Measurements from ENCODE around the gene NABP1.

DNA sequence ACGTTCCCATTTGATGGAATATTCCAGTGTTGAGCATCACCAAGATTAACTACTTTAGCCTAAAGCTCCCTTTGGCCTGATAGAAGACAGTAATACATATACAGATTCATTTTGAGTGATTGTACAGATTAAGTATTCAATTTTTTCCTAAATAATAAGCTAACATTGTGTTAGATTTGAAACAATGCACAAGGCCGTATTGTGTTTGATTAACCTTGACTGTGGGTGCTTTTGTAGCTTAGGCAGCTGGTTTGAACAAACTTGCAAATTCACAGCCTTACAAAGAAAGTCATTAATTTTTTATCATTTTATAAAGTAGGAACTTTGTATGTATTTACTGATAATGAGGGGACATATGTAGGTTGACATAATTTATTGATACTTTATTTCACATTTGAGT lies 29.6 kb downstream of the NABP1 start:
- TF ChIP-seq, protein P1, sequence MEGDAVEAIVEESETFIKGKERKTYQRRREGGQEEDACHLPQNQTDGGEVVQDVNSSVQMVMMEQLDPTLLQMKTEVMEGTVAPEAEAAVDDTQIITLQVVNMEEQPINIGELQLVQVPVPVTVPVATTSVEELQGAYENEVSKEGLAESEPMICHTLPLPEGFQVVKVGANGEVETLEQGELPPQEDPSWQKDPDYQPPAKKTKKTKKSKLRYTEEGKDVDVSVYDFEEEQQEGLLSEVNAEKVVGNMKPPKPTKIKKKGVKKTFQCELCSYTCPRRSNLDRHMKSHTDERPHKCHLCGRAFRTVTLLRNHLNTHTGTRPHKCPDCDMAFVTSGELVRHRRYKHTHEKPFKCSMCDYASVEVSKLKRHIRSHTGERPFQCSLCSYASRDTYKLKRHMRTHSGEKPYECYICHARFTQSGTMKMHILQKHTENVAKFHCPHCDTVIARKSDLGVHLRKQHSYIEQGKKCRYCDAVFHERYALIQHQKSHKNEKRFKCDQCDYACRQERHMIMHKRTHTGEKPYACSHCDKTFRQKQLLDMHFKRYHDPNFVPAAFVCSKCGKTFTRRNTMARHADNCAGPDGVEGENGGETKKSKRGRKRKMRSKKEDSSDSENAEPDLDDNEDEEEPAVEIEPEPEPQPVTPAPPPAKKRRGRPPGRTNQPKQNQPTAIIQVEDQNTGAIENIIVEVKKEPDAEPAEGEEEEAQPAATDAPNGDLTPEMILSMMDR (IDR thresholded peaks at IDR 0.05; ENCODE audit: borderline replicate concordance, extremely low read depth, low read length, poor library complexity, severe bottlenecking) = no peak
- TF ChIP-seq EZH2 (IDR thresholded peaks at IDR 0.05; ENCODE audit: borderline replicate concordance, low read depth, low read length, severe bottlenecking) = no peak
